ENCODE measurements around the gene IGF2R. TPM values are rescaled to one million over a fixed set of nuclear protein-coding genes. Genes with fewer than 3 reads are reported as not detected.
"Not testable (repeated sequence)": the region's sequence is repeated elsewhere in the genome, so short reads cannot be mapped to it uniquely, and the experiment has no call there.

Gene IGF2R
- total RNA-seq, 3 donors from 2014 or later, result 60.4 to 112 (median 81.0) TPM

- no peak for DNase-seq (ENCODE audit: low spot score in 2 of 2)
These were observed 170.0 kb downstream of the IGF2R start for GRCh38 chr6:160138839-160139419.

GRCh38 chr6:160139420-160139851 lies 170.6 kb downstream of the IGF2R start:
- Histone ChIP-seq H3K27me3 (no peaks in the 10 kb centered on the region), H3K27ac (no peak overlapping the region), H3K4me1 (no peaks in the 10 kb centered on the region), H3K9me3 (no peaks in the 10 kb centered on the region), H3K4me3 (no peak overlapping the region), H3K36me3 (no peaks in the 10 kb centered on the region)
- no peak for DNase-seq (ENCODE audit: low spot score in 2 of 2)
- TF ChIP-seq POLR2A (IDR thresholded peaks at IDR 0.05) (no peak), POLR2AphosphoS5 (IDR thresholded peaks at IDR 0.05) (no peak), CTCF (IDR thresholded peaks at IDR 0.05) (no peak)
- intact Hi-C loops (cut with DNase I; ENCODE audit: low total_unique reads), result no loop called here

More at GRCh38 chr6:160138839-160139419, 170.0 kb downstream of the IGF2R start:
- Histone ChIP-seq H3K27me3 (no peaks in the 10 kb centered on the region), H3K9me3 (no peaks in the 10 kb centered on the region), H3K4me3 (no peak overlapping the region), H3K27ac (no peak overlapping the region), H3K36me3 (no peaks in the 10 kb centered on the region), H3K4me1 (no peaks in the 10 kb centered on the region)
- intact Hi-C loops (cut with DNase I; ENCODE audit: low total_unique reads), result no loop called here
- no peak for TF ChIP-seq POLR2A (IDR thresholded peaks at IDR 0.05)
- no peak for TF ChIP-seq POLR2AphosphoS5 (IDR thresholded peaks at IDR 0.05)
- no peak for TF ChIP-seq CTCF (IDR thresholded peaks at IDR 0.05)

GRCh38 chr6:160140493-160140892 lies 171.6 kb downstream of the IGF2R start:
- DNase-seq (ENCODE audit: low spot score in 2 of 2); H3K4me1 ChIP-seq; H3K4me3 ChIP-seq; H3K36me3 ChIP-seq; intact Hi-C loops (cut with DNase I; ENCODE audit: low total_unique reads); H3K27me3 ChIP-seq; H3K27ac ChIP-seq; H3K9me3 ChIP-seq: not testable (repeated sequence)

- no peak for DNase-seq (ENCODE audit: low spot score in 2 of 2)
- intact Hi-C loops (cut with DNase I; ENCODE audit: low total_unique reads), result no loop called here
These were observed 172.3 kb downstream of the IGF2R start for GRCh38 chr6:160141001-160141726.

GRCh38 chr6:160142115-160142715 lies 173.3 kb downstream of the IGF2R start:
- TF ChIP-seq POLR2AphosphoS5 (IDR thresholded peaks at IDR 0.05) (no peak), CTCF (IDR thresholded peaks at IDR 0.05) (no peak), POLR2A (IDR thresholded peaks at IDR 0.05) (no peak)
- DNase-seq (ENCODE audit: low spot score in 2 of 2), result no peak
- Histone ChIP-seq H3K9me3 (no peaks in the 10 kb centered on the region), H3K27me3 (no peaks in the 10 kb centered on the region), H3K36me3 (no peaks in the 10 kb centered on the region), H3K27ac (no peak overlapping the region), H3K4me3 (no peak overlapping the region), H3K4me1 (no peaks in the 10 kb centered on the region)
- intact Hi-C loops (cut with DNase I; ENCODE audit: low total_unique reads), result no loop called here

More at GRCh38 chr6:160141001-160141726, 172.3 kb downstream of the IGF2R start:
- no peak for TF ChIP-seq CTCF (IDR thresholded peaks at IDR 0.05)
- no peak for TF ChIP-seq POLR2A (IDR thresholded peaks at IDR 0.05)
- no peak for TF ChIP-seq POLR2AphosphoS5 (IDR thresholded peaks at IDR 0.05)
- H3K9me3 ChIP-seq, result no peaks in the 10 kb centered on the region
- H3K4me3 ChIP-seq, result no peak overlapping the region
- H3K27me3 ChIP-seq, result no peaks in the 10 kb centered on the region
- H3K4me1 ChIP-seq, result no peaks in the 10 kb centered on the region
- H3K27ac ChIP-seq, result no peak overlapping the region
- no peaks in the 10 kb centered on the region for H3K36me3 ChIP-seq

All from breast epithelium (tissue), 4 donors.